Spleen (tissue), 11 donors: ENCODE measurements around the gene KCP. TPM values are rescaled to one million over a fixed set of nuclear protein-coding genes. Genes with fewer than 3 reads are reported as not detected.
"Not testable (repeated sequence)": the region's sequence is repeated elsewhere in the genome, so short reads cannot be mapped to it uniquely, and the experiment has no call there.

Source experiments
- DNase-seq: peaks from one replicate; pipeline ENCODE4 v3.0.0-alpha.2; 2020
- H3K27ac ChIP-seq, 8 donors: fragments of 200-600 bp; sonication (generic) in 7 of 8; 1 replicate in 4 of 8; 2 replicates in 4 of 8; pipeline versions ENCODE4 v1.5.0 to v1.8.0; 2016 to 2021; ENCODE audit warnings: inconsistent platforms in 4 of 8, mild to moderate bottlenecking in 4 of 8, moderate library complexity in 1 of 8
- H3K27me3 ChIP-seq, 7 donors: fragments of 200-600 bp; sonication (generic) in 6 of 7; replicated peaks in 1 of 7; 1 replicate in 4 of 7; 2 replicates in 3 of 7; pipeline versions ENCODE4 v1.5.0 to v1.8.0; 2016 to 2021; ENCODE audit warnings: inconsistent platforms in 3 of 7, mild to moderate bottlenecking in 1 of 7
- H3K36me3 ChIP-seq, 6 donors: fragments of 200-600 bp; sonication (generic) in 5 of 6; 1 replicate in 4 of 6; 2 replicates in 2 of 6; pipeline versions ENCODE4 v1.5.0 to v1.8.0; 2016 to 2021; ENCODE audit warnings: inconsistent platforms in 2 of 6
- H3K4me1 ChIP-seq, 6 donors: fragments of 200-600 bp; sonication (generic) in 5 of 6; 1 replicate in 3 of 6; 2 replicates in 3 of 6; pipeline versions ENCODE4 v1.5.0 to v1.8.0; 2016 to 2021; ENCODE audit warnings: inconsistent platforms in 3 of 6
- H3K4me3 ChIP-seq, 8 donors: fragments of 200-600 bp; sonication (generic) in 7 of 8; 1 replicate in 4 of 8; 2 replicates in 4 of 8; pipeline versions ENCODE4 v1.5.0 to v1.8.0; 2016 to 2021; ENCODE audit warnings: inconsistent platforms in 4 of 8, mild to moderate bottlenecking in 4 of 8, moderate library complexity in 2 of 8
- H3K9me3 ChIP-seq, 8 donors: fragments of 200-600 bp; sonication (generic) in 7 of 8; 1 replicate in 4 of 8; 2 replicates in 4 of 8; pipeline versions ENCODE4 v1.5.0 to v1.8.0; 2016 to 2021; ENCODE audit warnings: inconsistent platforms in 4 of 8
- POLR2A ChIP-seq, 3 donors: fragments of 450-650 bp; IDR thresholded peaks; one replicate each; pipeline ENCODE4 v1.5.1; 2017; ENCODE audit warnings: antibody characterized with exemption in 3 of 3, mild to moderate bottlenecking in 1 of 3
- POLR2AphosphoS5 ChIP-seq, 3 donors: sonication (generic); formaldehyde crosslinking; IDR thresholded peaks; one replicate each; pipeline ENCODE4 v1.5.1; 2017; ENCODE audit warnings: antibody characterized with exemption in 3 of 3
- WGBS, 5 donors: extraction: QIAGEN DNeasy Blood & Tissue Kit in 3 of 5; methylation state at CpG; one replicate each; pipeline versions ENCODE4 v1.1.5 to v1.1.7; 2013 to 2018; 5-methylcytosine and 5-hydroxymethylcytosine counted together
- intact Hi-C: fragments of 100-400 bp; cut with DNase I; formaldehyde crosslinking; loops from one replicate; pipeline ENCODE4 v1.15.0; 2023; ENCODE audit warnings: low total_unique reads
- polyA plus RNA-seq, 3 donors: library from polyadenylated mRNA; stranded (reverse); fragments of 200-250 nt; gene quantifications; one replicate each; pipeline ENCODE4 v1.2.1, GENCODE V29; 2013
- total RNA-seq, 7 donors: library from RNA; depleted of rRNA in 3 of 7; stranded (reverse); fragments of >200 nt in 3 of 7; fragmentation: NEBNext Ultra II Directional in 4 of 7; extraction: Animal tissue kit (Norgen Biotek cat#: 25700) in 4 of 7; gene quantifications; one replicate each; pipeline versions ENCODE4 v1.1.0 to v1.2.1, GENCODE V29; 2016 to 2021
- TF ChIP-seq, protein P1 (sequence below), 11 experiments: fragments of 200-600 bp in 7 of 11; fragments of 450-650 bp in 4 of 11; sonication (generic) in 4 of 11; IDR thresholded peaks in 8 of 11; conservative IDR thresholded peaks in 3 of 11; 1 replicate in 7 of 11; 2 replicates in 4 of 11; pipeline versions ENCODE4 v1.4.0 to v1.8.0; 2016 to 2021; ENCODE audit warnings: antibody characterized with exemption in 11 of 11, inconsistent platforms in 4 of 11, mild to moderate bottlenecking in 1 of 11
- donor health status: healthy with polysubstance abuse.
- donor health status: DM: no; HTN: no; CAD: no; lungs with moderate emphysema.
- donor health status: DM: no; HTN: no; CAD: no.
- donor health status: Bipolar disorder and iron deficiency.
- donor health status: healthy.
- donor health status: DM: no; HTN: no; CAD: no.
- donor health status: DM: yes; HTN: yes; CAD: no.

KCP gene
- total and polyA plus RNA-seq, 10 donors: 0.06 to 2.1 (median 0.71) TPM

DNA sequence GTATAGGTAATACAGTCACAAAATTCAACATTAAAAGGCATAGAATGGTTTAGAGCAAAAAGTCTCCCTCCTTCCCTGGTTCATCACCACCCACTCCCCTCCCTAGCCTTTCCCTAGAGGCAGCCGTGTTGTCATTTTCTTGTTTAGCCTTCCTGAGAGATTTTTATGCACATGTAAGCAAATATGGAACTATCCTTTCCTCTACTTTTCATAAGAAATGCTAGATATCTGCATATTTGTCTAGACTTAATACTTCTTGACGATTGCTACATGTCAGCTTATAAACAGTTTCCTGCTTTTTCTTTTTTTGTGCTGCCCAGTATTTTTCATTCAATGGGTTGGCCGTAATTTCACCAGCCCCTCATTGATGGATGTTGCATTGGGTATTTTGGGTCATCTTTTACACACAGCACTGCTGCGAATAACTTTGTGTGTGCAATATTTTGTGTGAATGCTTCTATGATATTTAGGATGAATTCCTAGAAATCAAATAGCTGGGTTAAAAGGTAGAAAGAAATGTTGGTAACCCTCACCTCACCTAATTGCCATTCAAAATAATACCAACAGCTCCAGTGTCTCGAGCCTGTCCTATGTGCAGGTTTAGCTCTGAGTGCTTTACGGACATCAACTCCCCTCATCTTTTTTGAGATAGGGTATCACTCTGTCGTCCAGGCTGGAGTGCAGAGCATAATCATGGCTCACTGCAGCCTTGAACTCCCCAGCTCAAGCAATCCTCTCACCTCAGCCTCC, 34.2 kb upstream of the KCP start:
- TF ChIP-seq POLR2AphosphoS5 (IDR thresholded peaks at IDR 0.05) (no peak), POLR2A (IDR thresholded peaks at IDR 0.05) (no peak)
- TF ChIP-seq, protein P1, sequence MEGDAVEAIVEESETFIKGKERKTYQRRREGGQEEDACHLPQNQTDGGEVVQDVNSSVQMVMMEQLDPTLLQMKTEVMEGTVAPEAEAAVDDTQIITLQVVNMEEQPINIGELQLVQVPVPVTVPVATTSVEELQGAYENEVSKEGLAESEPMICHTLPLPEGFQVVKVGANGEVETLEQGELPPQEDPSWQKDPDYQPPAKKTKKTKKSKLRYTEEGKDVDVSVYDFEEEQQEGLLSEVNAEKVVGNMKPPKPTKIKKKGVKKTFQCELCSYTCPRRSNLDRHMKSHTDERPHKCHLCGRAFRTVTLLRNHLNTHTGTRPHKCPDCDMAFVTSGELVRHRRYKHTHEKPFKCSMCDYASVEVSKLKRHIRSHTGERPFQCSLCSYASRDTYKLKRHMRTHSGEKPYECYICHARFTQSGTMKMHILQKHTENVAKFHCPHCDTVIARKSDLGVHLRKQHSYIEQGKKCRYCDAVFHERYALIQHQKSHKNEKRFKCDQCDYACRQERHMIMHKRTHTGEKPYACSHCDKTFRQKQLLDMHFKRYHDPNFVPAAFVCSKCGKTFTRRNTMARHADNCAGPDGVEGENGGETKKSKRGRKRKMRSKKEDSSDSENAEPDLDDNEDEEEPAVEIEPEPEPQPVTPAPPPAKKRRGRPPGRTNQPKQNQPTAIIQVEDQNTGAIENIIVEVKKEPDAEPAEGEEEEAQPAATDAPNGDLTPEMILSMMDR (IDR thresholded peaks at IDR 0.05 in 8 of 11, conservative IDR thresholded peaks at IDR 0.05 in 3 of 11): no peak
- 69 to 83% (median 75%) methylated on average over 7 of the region's 7 CpGs for whole genome bisulfite sequencing, 5 donors
- DNase-seq: no peak
- intact Hi-C loops: no loop called here
- H3K27me3 ChIP-seq: peaks cover 0 to 5% (median 0%) of the 10 kb centered on the region in 7 donors
- no peak overlapping the region for H3K4me3 ChIP-seq
- no peaks in the 10 kb centered on the region for H3K9me3 ChIP-seq
- H3K4me1 ChIP-seq: peaks cover 0 to 70% (median 37%) of the 10 kb centered on the region in 6 donors
- peaks cover 0 to 81% (median 35%) of the 10 kb centered on the region in 6 donors for H3K36me3 ChIP-seq
- H3K27ac ChIP-seq: no peak overlapping the region

DNA sequence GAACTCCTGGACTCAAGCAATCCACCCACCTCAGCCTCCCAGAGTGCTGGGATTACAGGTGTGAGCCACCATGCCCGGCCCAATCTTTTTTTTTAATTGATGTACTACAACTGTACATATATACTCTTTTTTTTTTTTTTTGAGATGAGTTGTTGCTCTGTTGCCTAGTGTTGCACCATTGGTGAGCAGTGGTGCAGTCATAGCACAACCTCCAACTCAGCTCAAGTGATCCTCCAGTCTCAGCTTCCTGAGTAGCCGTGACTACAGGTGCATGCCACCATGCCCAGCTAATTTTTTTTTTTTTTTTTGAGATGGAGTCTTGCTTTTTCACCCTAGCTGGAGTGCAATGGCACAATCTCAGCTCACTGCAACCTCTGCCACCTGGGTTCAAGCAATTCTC, 32.7 kb upstream of the KCP start:
- H3K4me3 ChIP-seq, H3K9me3 ChIP-seq, intact Hi-C loops, H3K27ac ChIP-seq, DNase-seq: not testable (repeated sequence)
- WGBS, 5 donors: 60 to 75% (median 72%) methylated on average over 2 of the region's 2 CpGs
- Histone ChIP-seq H3K27me3 (peaks cover 0 to 19% (median 0%) of the 10 kb centered on the region in 7 donors), H3K4me1 (peaks cover 0 to 71% (median 41%) of the 10 kb centered on the region in 6 donors), H3K36me3 (peaks cover 0 to 67% (median 28%) of the 10 kb centered on the region in 6 donors)

DNA sequence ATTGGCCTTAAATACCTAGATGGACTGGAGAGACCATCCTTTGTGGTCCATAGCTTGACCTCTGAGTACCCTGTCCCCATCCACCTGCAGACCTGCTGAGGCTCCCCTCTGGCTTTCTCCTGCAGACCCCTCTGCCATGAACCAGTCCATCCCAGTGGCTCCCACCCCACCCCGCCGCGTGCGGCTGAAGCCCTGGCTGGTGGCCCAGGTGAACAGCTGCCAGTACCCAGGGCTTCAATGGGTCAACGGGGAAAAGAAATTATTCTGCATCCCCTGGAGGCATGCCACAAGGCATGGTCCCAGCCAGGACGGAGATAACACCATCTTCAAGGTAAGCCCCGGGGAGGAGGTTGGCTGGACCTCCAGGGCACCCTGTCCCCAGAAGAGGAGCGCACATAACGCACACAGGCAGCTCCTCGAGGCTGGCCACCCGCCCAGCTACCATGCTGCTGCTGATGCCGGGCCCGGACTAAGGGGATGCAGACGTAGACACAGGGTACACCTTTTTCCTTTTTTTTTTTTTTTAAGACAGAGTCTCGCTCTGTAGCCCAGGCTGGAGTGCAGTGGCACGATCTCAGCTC, 31.5 kb upstream of the KCP start:
- H3K4me1 ChIP-seq: peaks cover 0 to 78% (median 51%) of the 10 kb centered on the region in 6 donors
- peaks cover 0 to 55% (median 19%) of the 10 kb centered on the region in 6 donors for H3K36me3 ChIP-seq
- no peaks in the 10 kb centered on the region for H3K9me3 ChIP-seq
- TF ChIP-seq, protein P1 (IDR thresholded peaks at IDR 0.05 in 8 of 11, conservative IDR thresholded peaks at IDR 0.05 in 3 of 11): no peak
- TF ChIP-seq POLR2A (IDR thresholded peaks at IDR 0.05) (no peak), POLR2AphosphoS5 (IDR thresholded peaks at IDR 0.05) (no peak)
- peak overlapping the region in 2 of 8 donors; percentile 88 to 91 for H3K27ac ChIP-seq
- 90 to 92% (median 91%) methylated on average over 14 to 16 of the region's 16 CpGs for WGBS, 5 donors
- intact Hi-C loops: no loop called here
- no peak overlapping the region for H3K4me3 ChIP-seq
- peaks cover 0 to 31% (median 0%) of the 10 kb centered on the region in 7 donors for H3K27me3 ChIP-seq
- DNase-seq: no peak

DNA sequence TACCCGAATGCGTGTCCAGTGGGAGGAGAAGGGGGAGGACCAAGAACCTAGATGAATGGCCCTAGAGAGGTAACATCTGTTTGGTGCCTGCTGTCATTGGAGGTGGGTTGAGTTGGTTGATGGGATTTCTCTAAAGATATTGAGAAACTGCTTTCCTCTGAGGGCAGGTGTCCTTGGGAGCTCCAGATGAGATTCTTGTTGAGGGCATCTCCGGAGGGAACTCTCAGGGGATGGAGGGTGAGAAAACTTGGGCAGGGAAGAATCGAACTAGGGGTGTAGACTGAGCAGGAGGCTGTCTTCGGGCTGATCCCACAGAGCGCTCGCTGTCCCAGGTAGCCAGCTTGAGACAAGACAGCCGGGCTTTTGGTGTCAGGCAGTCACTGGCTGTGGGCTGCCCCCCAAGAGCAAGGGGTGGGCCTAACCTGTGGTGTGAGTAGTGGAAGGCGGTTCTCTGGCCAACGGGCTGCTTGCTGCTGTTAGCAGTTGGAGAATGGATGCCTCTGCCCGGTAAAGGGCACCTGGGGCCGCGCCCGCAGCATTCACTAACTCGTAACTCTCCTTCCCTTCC, 30.9 kb upstream of the KCP start:
- Histone ChIP-seq H3K4me3 (peak overlapping the region in 6 of 8 donors; percentile 5 to 88 (median 79)), H3K36me3 (peaks cover 0 to 48% (median 16%) of the 10 kb centered on the region in 6 donors), H3K27me3 (peaks cover 0 to 32% (median 0%) of the 10 kb centered on the region in 7 donors), H3K27ac (peak overlapping the region in 6 of 8 donors; percentile 78 to 91 (median 88)), H3K9me3 (no peaks in the 10 kb centered on the region), H3K4me1 (peaks cover 0 to 85% (median 52%) of the 10 kb centered on the region in 6 donors)
- DNase-seq: no peak
- intact Hi-C loops: no loop called here
- 69 to 82% (median 74%) methylated on average over 15 of the region's 15 CpGs for WGBS, 5 donors
- no peak for TF ChIP-seq POLR2A (IDR thresholded peaks at IDR 0.05)
